Prostate gland (tissue), 2 donors: Measurements from ENCODE around the gene CNOT8. TPM values are rescaled to one million over a fixed set of nuclear protein-coding genes. Genes with fewer than 3 reads are reported as not detected.

Source experiments
- DNase-seq: peaks from one replicate; pipeline ENCODE4 v3.0.0-alpha.2; 2019; ENCODE audit warnings: low spot score
- H3K27ac ChIP-seq, 2 donors: fragments of 200-600 bp; sonication (generic); 2 replicates each; pipeline ENCODE4 v1.5.1; 2017 to 2019
- H3K27me3 ChIP-seq: fragments of 200-600 bp; sonication (generic); replicated peaks from 2 replicates; pipeline ENCODE4 v1.5.1; 2019; ENCODE audit not compliant: insufficient read depth
- H3K36me3 ChIP-seq, 2 donors: fragments of 200-600 bp; sonication (generic); 1 replicate in 1 of 2; 2 replicates in 1 of 2; pipeline versions ENCODE4 v1.5.1 to v1.8.1; 2017 to 2019
- H3K4me1 ChIP-seq: fragments of 200-600 bp; sonication (generic); replicated peaks from 2 replicates; pipeline ENCODE4 v1.5.1; 2019
- H3K4me3 ChIP-seq, 2 donors: fragments of 200-600 bp; sonication (generic); 2 replicates each; pipeline ENCODE4 v1.5.1; 2017 to 2019
- H3K9me3 ChIP-seq: fragments of 200-600 bp; sonication (generic); 2 replicates; pipeline ENCODE4 v1.5.1; 2017
- POLR2A ChIP-seq: fragments of 450-650 bp; IDR thresholded peaks from one replicate; pipeline ENCODE4 v1.6.1; 2016; ENCODE audit warnings: antibody characterized with exemption, mild to moderate bottlenecking
- POLR2AphosphoS5 ChIP-seq: sonication (generic); formaldehyde crosslinking; IDR thresholded peaks from one replicate; pipeline ENCODE4 v1.6.1; 2017; ENCODE audit warnings: antibody characterized with exemption
- WGBS: methylation state at CpG from one replicate; pipeline ENCODE4 v1.1.5; 2018; 5-methylcytosine and 5-hydroxymethylcytosine counted together
- intact Hi-C: fragments of 100-400 bp; cut with DNase I; formaldehyde crosslinking; loops from one replicate; pipeline ENCODE4 v1.14.2; 2022
- total RNA-seq, 2 donors: library from RNA; depleted of rRNA; stranded (reverse); fragments of >200 nt; gene quantifications; one replicate each; pipeline ENCODE4 v1.1.0, GENCODE V29; 2016
- TF ChIP-seq, protein P1 (sequence below), 4 experiments: fragments of 200-600 bp in 2 of 4; fragments of 450-650 bp in 2 of 4; sonication (generic) in 2 of 4; IDR thresholded peaks; 1 replicate in 3 of 4; 2 replicates in 1 of 4; pipeline ENCODE4 v1.5.1; 2016 to 2019; ENCODE audit warnings: antibody characterized with exemption in 4 of 4, mild to moderate bottlenecking in 2 of 4, moderate library complexity in 2 of 4

Gene CNOT8
- total RNA-seq = 10 to 100 TPM; 46.3 to 95.2 TPM

DNA sequence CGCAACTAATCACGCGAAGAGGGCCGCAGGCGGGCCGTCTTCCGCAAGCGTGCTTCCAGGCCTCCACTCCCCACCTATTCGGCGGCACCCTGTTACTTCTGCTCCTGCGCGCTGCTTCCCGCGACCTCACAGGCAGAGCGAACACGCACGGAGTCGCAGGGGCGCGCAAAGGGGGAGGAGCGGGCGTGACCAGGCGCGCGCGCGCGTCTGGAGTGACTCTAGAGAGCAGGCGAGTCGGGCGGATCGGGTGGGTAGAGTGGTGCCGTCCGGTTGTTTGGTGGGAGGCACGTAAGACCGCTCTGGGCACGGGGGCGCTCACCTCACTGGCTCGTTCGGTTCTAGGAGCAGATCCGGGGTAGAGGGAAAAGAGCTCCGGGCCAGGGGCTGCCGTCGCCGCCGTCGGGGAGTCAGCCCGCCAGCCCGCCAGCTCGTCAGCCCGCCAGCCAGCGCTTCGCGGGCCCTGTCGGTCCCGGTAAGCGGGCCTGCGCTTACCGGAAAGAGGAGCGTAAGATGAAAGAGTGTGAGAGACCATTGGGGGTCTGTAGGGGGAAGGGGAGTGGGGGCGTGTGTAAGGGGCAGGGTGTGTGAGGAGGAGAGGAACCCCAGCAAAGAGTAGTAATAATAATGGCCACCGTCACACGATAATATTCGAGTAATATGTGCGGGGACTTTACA, at the start of gene CNOT8:
TSS of gene CNOT8 (plus strand) at position 331 of the 675 bp plus-strand sequence. CDS start 4,652 bp downstream, outside the sequence.
- no peaks in the 10 kb centered on the region for H3K36me3 ChIP-seq
- WGBS = under 1% methylated on average over 57 of the region's 65 CpGs
- intact Hi-C loops = loop anchor here (1.0 to 10.0 kb wide), 3 partner anchors 84 to 174 kb away; partner anchors contain the start of genes LARP1 and MRPL22
- H3K27ac ChIP-seq = peak within 1 kb of the TSS; percentile 97 to 98
- H3K27me3 ChIP-seq = no peaks in the 10 kb centered on the region
- peak; percentile 98 for DNase-seq
- H3K4me1 ChIP-seq = peaks cover 6% of the 10 kb centered on the region
- H3K4me3 ChIP-seq = peak within 1 kb of the TSS; percentile 75 to 82
- TF ChIP-seq POLR2A = peak; percentile 94
- peak; percentile 87 for TF ChIP-seq POLR2AphosphoS5
- TF ChIP-seq, protein P1, sequence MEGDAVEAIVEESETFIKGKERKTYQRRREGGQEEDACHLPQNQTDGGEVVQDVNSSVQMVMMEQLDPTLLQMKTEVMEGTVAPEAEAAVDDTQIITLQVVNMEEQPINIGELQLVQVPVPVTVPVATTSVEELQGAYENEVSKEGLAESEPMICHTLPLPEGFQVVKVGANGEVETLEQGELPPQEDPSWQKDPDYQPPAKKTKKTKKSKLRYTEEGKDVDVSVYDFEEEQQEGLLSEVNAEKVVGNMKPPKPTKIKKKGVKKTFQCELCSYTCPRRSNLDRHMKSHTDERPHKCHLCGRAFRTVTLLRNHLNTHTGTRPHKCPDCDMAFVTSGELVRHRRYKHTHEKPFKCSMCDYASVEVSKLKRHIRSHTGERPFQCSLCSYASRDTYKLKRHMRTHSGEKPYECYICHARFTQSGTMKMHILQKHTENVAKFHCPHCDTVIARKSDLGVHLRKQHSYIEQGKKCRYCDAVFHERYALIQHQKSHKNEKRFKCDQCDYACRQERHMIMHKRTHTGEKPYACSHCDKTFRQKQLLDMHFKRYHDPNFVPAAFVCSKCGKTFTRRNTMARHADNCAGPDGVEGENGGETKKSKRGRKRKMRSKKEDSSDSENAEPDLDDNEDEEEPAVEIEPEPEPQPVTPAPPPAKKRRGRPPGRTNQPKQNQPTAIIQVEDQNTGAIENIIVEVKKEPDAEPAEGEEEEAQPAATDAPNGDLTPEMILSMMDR (IDR thresholded peaks at IDR 0.05) = no peak
- H3K9me3 ChIP-seq = no peaks in the 10 kb centered on the region

DNA sequence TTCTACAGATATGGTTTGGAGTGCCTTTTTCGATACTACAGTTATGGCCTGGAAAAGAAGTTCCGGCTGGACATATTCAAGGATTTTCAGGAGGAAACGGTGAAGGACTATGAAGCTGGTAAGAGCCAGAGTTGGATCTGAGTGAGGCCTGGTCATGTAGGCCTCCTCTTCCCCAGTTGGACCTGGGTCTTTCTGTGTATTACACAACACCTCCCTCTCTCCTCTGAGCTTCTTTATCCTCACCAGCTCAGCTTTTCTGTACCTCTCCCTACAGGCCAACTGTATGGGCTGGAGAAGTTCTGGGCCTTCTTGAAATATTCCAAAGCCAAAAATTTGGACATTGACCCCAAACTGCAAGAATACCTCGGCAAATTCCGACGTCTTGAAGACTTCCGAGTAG, 47.2 kb upstream of the CNOT8 start:
- intact Hi-C loops = loop anchor here (2.0 to 10.0 kb wide), 2 partner anchors 126 to 160 kb away; no protein-coding TSS in a partner anchor
- H3K4me3 ChIP-seq = no peak overlapping the region
- DNase-seq = no peak
- H3K27me3 ChIP-seq = no peaks in the 10 kb centered on the region
- TF ChIP-seq POLR2A (no peak), POLR2AphosphoS5 (no peak)
- TF ChIP-seq, protein P1 (IDR thresholded peaks at IDR 0.05) = no peak
- H3K27ac ChIP-seq = no peak overlapping the region
- WGBS = 87% methylated on average over 7 of the region's 7 CpGs
- no peaks in the 10 kb centered on the region for H3K4me1 ChIP-seq
- peaks cover 0 to under 1% of the 10 kb centered on the region in 2 donors for H3K36me3 ChIP-seq
- no peaks in the 10 kb centered on the region for H3K9me3 ChIP-seq

DNA sequence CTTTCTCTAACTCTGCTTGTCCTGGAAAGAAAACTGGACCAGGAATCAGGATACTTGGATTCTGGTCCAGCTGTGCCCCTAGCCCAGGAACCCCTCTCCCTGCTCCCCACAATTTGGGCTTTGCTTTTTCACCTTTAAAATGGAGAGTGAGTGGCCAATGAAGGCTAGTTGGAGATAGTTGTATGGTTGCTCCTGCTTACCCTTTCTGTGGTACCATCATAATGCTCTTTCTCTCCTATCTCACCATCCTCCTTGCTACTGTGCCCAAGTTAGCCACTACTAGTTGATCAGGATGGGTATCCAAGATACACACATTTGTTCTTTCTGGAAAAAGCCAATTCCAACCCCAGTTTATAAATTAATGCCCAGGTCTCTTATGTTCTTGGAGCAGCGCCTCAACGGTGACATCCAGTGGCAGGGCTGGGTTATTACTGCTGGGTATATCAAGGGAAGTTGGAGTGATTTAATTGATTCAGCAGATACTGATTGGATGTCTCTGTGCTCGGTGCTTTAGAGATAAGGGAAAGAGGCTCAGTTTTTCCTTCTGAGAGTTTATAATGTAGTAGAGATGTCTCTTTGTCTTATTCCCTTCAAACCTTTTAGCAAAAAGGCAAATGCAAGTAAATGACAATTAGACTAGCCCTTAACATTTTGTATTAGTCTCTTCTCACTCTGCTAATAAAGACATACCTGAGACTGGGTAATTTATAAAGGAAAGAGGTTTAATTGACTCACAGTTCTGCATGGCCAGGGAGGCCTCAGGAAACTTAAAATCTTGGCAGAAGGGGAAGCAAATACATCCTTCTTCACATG, 46.6 kb upstream of the CNOT8 start:
- H3K4me1 ChIP-seq = no peaks in the 10 kb centered on the region
- TF ChIP-seq POLR2A (no peak), POLR2AphosphoS5 (peak; percentile 46)
- TF ChIP-seq, protein P1 (IDR thresholded peaks at IDR 0.05) = peak; percentile 40 to 90 (median 70)
- no peaks in the 10 kb centered on the region for H3K36me3 ChIP-seq
- DNase-seq = peak; percentile 32
- H3K4me3 ChIP-seq = no peak overlapping the region
- H3K27ac ChIP-seq = no peak overlapping the region
- intact Hi-C loops = loop anchor here (2.0 to 10.0 kb wide), 2 partner anchors 127 to 161 kb away; no protein-coding TSS in a partner anchor
- 47% methylated on average over 3 of the region's 3 CpGs for WGBS
- H3K9me3 ChIP-seq = no peaks in the 10 kb centered on the region
- no peaks in the 10 kb centered on the region for H3K27me3 ChIP-seq

DNA sequence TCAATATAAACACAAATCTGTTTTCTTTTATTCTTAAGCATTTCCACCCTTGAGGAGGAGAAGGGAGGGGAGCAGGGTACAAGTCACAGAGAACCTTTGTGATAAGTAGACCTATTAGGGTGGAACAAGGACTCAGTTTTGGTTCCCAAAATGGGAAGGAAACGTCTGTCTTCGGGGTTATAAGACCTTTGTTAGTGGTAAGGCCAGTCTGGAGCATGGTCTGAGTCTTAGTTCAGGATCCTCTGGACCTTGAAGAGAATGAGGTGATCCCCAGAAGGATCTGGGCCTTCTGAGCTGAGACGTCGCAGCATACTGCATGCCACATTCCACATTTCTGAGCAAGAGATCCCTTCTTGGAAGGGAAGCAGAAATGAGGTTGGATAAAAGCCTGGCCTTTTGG, 45.3 kb upstream of the CNOT8 start:
- H3K4me1 ChIP-seq = no peaks in the 10 kb centered on the region
- H3K27me3 ChIP-seq = no peaks in the 10 kb centered on the region
- no peak overlapping the region for H3K4me3 ChIP-seq
- no peak overlapping the region for H3K27ac ChIP-seq
- DNase-seq = no peak
- 67% methylated on average over 4 of the region's 4 CpGs for WGBS
- H3K9me3 ChIP-seq = no peaks in the 10 kb centered on the region
- intact Hi-C loops = loop anchor here (10.0 kb wide), 1 partner anchor 128 kb away; no protein-coding TSS in a partner anchor
- TF ChIP-seq POLR2A (no peak), POLR2AphosphoS5 (no peak)
- TF ChIP-seq, protein P1 (IDR thresholded peaks at IDR 0.05) = no peak
- H3K36me3 ChIP-seq = no peaks in the 10 kb centered on the region
